Activated CD8-positive, alpha-beta T cell treated with anti-CD3 and anti-CD28 coated beads for 36 hours (primary cell): Measurements from ENCODE around the gene PITPNC1. TPM values are rescaled to one million over a fixed set of nuclear protein-coding genes. Genes with fewer than 3 reads are reported as not detected.
A peak's percentile ranks its signal among the peaks of the same experiment; 100 is the strongest.
"Not testable (repeated sequence)": the region's sequence is repeated elsewhere in the genome, so short reads cannot be mapped to it uniquely, and the experiment has no call there.

ENCODE experiments used
- ATAC-seq: fragments of 200-7000 bp; cut with Tn5 transposase; one replicate; pipeline ENCODE4 v1.10.0; 2021; ENCODE audit warnings: mild to moderate bottlenecking, moderate library complexity
- CTCF ChIA-PET: fragments of 350-600 bp; sonication (Branson Sonifier 250); formaldehyde crosslinking; loops from one replicate; lab custom pipeline; 2021; ENCODE audit warnings: antibody characterized with exemption; lab: Charles Lee
- POLR2A ChIA-PET: fragments of 350-600 bp; sonication (Branson Sonifier 250); formaldehyde crosslinking; loops from one replicate; lab custom pipeline; 2021; ENCODE audit warnings: antibody characterized with exemption; lab: Charles Lee
- DNase-seq: peaks from one replicate; pipeline ENCODE4 v3.0.0-alpha.2; 2020
- H3K27ac Mint-ChIP-seq: one replicate; pipeline ENCODE4 v1.8.0; 2021; ENCODE audit warnings: mild to moderate bottlenecking, mixed read lengths
- H3K27me3 Mint-ChIP-seq: one replicate; pipeline ENCODE4 v1.8.0; 2021; ENCODE audit warnings: mixed read lengths
- H3K36me3 Mint-ChIP-seq: one replicate; pipeline ENCODE4 v1.8.0; 2021; ENCODE audit warnings: low read depth, mixed read lengths
- H3K4me1 Mint-ChIP-seq: one replicate; pipeline ENCODE4 v1.8.0; 2021; ENCODE audit warnings: low read depth, mixed read lengths
- H3K4me3 Mint-ChIP-seq: one replicate; pipeline ENCODE4 v1.8.0; 2021; ENCODE audit warnings: mild to moderate bottlenecking, moderate library complexity, mixed read lengths
- H3K9me3 Mint-ChIP-seq: one replicate; pipeline ENCODE4 v1.8.0; 2021; ENCODE audit warnings: mixed read lengths
- intact Hi-C: fragments of 100-400 bp; cut with micrococcal nuclease; formaldehyde crosslinking; loops from one replicate; pipeline ENCODE4 v1.10.0; 2022
- total RNA-seq, 2 experiments: library from RNA; stranded (reverse); gene quantifications; one replicate each; pipeline ENCODE4 v1.2.3, GENCODE V29; 2021
- TF ChIP-seq, protein P1 (sequence below): fragments of 200-600 bp; IDR thresholded peaks from one replicate; pipeline ENCODE4 v1.8.0; 2022; ENCODE audit warnings: antibody characterized with exemption, mild to moderate bottlenecking

The PITPNC1 gene
- total RNA-seq, 2 experiments from 2014 or later, result 51.8 to 56.3 TPM

DNA sequence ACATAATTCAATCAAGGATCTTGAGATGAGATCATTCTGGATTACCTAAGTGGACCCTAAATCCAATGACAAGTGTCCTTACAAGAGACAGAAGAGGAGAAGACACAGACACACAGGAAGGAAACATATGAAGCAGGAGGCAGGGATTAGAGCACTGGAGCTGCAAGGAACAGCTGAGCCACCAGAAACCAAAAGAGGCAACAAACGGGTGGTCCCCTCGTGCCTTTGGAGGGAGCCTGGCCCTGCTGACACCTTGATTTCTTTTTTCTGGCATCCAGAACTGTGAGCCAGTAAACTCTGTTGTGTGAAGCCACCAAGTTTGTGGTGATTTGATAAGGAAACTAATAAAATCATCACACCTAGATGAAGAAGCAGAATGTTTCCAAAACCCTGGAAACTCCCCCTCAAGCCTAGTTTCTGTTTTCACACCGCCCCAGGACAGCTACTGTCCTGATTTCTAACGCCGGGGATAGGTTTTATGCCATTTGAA, 115.2 kb downstream of the PITPNC1 start:
- intact Hi-C loops, result no loop called here
- peaks cover 5% of the 10 kb centered on the region for H3K9me3 Mint-ChIP-seq
- POLR2A ChIA-PET, result interaction anchor here (1.1 to 2.2 kb wide), 4 partner anchors 10 to 114 kb away, joined by 3 to 8 read pairs (median 6); no protein-coding TSS in a partner anchor

DNA sequence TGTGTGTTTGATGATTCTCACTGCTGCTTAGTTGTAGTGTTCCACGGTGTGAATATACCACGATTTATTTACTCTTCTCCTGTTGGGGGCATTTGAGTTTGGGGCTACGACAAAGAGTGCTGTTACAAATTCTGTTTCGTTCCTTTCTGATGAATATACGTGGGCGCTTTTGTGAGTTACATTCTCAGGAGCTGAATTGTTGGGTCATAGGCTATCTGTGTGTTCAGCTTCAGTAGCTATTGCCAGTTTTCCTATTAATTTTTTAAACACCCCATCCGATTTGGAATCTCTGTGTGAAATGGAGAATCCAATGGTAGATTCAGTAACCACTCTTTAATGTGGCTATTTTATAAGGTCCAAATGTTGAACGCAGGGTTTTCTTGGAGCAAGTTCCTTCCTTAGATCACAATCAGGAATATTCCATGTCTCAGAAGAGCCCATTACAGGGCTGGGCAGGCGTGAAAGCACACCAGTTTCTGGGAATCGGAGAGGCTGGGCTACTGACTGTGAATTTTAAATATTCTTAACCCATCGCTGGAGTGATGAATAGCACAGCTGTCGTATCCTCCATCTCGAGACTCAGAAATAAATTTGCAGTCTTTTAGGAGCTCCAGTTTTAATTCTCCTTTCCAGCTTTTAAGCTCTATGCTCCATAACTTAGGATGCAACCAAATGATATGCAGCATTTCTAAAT, 115.9 kb downstream of the PITPNC1 start:
- peak overlapping the region; percentile 73 for H3K27ac Mint-ChIP-seq
- CTCF ChIA-PET, result interaction anchor here (1.0 to 1.7 kb wide), 5 partner anchors 12 to 118 kb away, joined by 3 to 7 read pairs (median 7); no protein-coding TSS in a partner anchor
- ATAC-seq (no peak), DNase-seq (no peak)
- peaks cover 5% of the 10 kb centered on the region for H3K9me3 Mint-ChIP-seq
- peak overlapping the region; percentile 47 for H3K4me3 Mint-ChIP-seq
- peaks cover 18% of the 10 kb centered on the region for H3K36me3 Mint-ChIP-seq
- TF ChIP-seq, protein P1, sequence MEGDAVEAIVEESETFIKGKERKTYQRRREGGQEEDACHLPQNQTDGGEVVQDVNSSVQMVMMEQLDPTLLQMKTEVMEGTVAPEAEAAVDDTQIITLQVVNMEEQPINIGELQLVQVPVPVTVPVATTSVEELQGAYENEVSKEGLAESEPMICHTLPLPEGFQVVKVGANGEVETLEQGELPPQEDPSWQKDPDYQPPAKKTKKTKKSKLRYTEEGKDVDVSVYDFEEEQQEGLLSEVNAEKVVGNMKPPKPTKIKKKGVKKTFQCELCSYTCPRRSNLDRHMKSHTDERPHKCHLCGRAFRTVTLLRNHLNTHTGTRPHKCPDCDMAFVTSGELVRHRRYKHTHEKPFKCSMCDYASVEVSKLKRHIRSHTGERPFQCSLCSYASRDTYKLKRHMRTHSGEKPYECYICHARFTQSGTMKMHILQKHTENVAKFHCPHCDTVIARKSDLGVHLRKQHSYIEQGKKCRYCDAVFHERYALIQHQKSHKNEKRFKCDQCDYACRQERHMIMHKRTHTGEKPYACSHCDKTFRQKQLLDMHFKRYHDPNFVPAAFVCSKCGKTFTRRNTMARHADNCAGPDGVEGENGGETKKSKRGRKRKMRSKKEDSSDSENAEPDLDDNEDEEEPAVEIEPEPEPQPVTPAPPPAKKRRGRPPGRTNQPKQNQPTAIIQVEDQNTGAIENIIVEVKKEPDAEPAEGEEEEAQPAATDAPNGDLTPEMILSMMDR, result no peak
- H3K27me3 Mint-ChIP-seq, result no peaks in the 10 kb centered on the region
- intact Hi-C loops, result no loop called here
- POLR2A ChIA-PET, result interaction anchor here (0.6 to 2.2 kb wide), 7 partner anchors 9 to 728 kb away, joined by 3 to 8 read pairs (median 3); partner anchors contain the start of gene PSMD12
- peaks cover 71% of the 10 kb centered on the region for H3K4me1 Mint-ChIP-seq

More for the DNA sequence above, 115.2 kb downstream of the PITPNC1 start:
- ATAC-seq (peak; percentile 57), DNase-seq (peak; percentile 37)
- H3K27me3 Mint-ChIP-seq, result no peaks in the 10 kb centered on the region
- peaks cover 18% of the 10 kb centered on the region for H3K36me3 Mint-ChIP-seq
- peak overlapping the region; percentile 83 for H3K27ac Mint-ChIP-seq
- H3K4me3 Mint-ChIP-seq, result peak overlapping the region; percentile 47
- peaks cover 77% of the 10 kb centered on the region for H3K4me1 Mint-ChIP-seq
- TF ChIP-seq, protein P1, result no peak
- CTCF ChIA-PET, result interaction anchor here (1.6 to 2.1 kb wide), 4 partner anchors 11 to 118 kb away, joined by 6 to 7 read pairs (median 7); no protein-coding TSS in a partner anchor

DNA sequence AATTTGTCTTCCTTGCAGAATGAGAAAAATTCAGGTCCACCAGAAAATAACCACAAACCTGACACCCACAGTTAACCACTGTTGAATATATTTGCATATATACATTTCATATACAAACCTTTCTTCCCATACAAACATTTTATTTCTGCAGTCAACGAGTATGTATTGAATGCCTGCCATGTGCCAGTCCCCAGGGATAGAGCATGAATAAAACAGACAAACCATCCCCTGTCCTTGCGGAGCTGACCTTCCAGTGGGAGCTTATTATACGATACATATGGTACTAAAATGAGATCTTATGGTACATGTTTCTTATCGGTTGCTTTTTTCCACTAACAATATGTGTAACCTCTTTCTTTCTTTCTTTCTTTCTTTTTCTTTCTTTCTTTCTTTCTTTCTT, 116.7 kb downstream of the PITPNC1 start:
- peaks cover 5% of the 10 kb centered on the region for H3K9me3 Mint-ChIP-seq
- peaks cover 18% of the 10 kb centered on the region for H3K36me3 Mint-ChIP-seq
- DNase-seq (no peak), ATAC-seq (no peak)
- H3K27me3 Mint-ChIP-seq, result no peaks in the 10 kb centered on the region
- H3K4me1 Mint-ChIP-seq, result peaks cover 72% of the 10 kb centered on the region
- ChIA-PET POLR2A (interaction anchor here (0.9 to 1.6 kb wide), 3 partner anchors 8 to 115 kb away, joined by 3 to 8 read pairs (median 6); no protein-coding TSS in a partner anchor), CTCF (interaction anchor here (1.0 to 1.7 kb wide), 5 partner anchors 13 to 119 kb away, joined by 3 to 7 read pairs (median 7); no protein-coding TSS in a partner anchor)
- no peak overlapping the region for H3K4me3 Mint-ChIP-seq
- peak overlapping the region; percentile 25 for H3K27ac Mint-ChIP-seq
- intact Hi-C loops, result no loop called here
- TF ChIP-seq, protein P1, result no peak

DNA sequence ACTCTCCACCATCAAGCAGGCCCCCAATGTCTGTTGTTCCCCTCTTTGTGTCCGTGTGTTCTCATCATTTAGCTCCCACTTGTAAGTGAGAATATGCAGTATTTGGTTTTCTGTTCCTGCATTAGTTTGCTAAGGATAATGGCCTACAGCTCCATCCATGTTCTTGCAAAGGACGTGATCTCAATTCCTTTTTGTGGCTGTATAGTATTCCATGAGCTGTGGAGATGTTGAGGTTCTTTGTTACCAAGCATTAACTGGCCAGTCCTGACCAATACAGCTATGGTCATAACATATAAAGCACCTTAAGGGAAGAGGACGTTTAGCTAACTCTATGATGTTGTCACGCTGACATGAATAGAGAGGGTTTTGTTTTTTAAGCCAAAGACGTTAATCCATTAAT, 118.5 kb downstream of the PITPNC1 start:
- H3K9me3 Mint-ChIP-seq, H3K4me3 Mint-ChIP-seq, intact Hi-C loops, ATAC-seq, H3K27ac Mint-ChIP-seq, DNase-seq, H3K27me3 Mint-ChIP-seq: not testable (repeated sequence)
- Mint-ChIP-seq H3K4me1 (peaks cover 67% of the 10 kb centered on the region), H3K36me3 (peaks cover 11% of the 10 kb centered on the region)
- POLR2A ChIA-PET, result interaction anchor here (0.7 to 1.1 kb wide), 2 partner anchors 14 to 30 kb away, joined by 3 read pairs; no protein-coding TSS in a partner anchor
- CTCF ChIA-PET, result interaction anchor here (0.9 to 1.2 kb wide), 3 partner anchors 18 to 117 kb away, joined by 3 read pairs; no protein-coding TSS in a partner anchor

DNA sequence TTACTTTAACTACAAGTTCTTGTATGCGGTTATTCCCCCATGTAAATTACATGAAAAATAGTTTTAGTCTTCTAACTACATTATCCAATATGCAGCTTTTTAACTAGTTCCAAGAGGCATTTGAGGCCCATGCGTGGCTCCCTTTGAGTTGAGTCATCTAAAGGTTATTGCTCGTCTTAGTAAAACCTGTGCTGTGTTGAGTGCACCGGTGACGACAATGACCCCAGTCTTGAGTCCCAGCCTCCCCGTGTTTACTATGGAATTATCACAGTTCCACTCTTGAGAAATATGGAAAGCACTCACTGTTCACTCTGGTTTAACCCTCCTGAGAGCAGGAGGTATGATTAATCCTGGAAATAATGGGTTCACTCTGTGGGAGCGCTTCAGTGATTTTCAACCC, 119.2 kb downstream of the PITPNC1 start:
- ATAC-seq (peak; percentile 43), DNase-seq (no peak)
- POLR2A ChIA-PET, result no interaction called here
- Mint-ChIP-seq H3K4me3 (no peak overlapping the region), H3K27ac (no peak overlapping the region), H3K27me3 (no peaks in the 10 kb centered on the region), H3K36me3 (peaks cover 11% of the 10 kb centered on the region), H3K4me1 (peaks cover 64% of the 10 kb centered on the region), H3K9me3 (peaks cover 5% of the 10 kb centered on the region)
- intact Hi-C loops, result no loop called here
- TF ChIP-seq, protein P1, result no peak
- CTCF ChIA-PET, result interaction anchor here (0.9 to 1.3 kb wide), 4 partner anchors 15 to 118 kb away, joined by 3 to 5 read pairs (median 4); no protein-coding TSS in a partner anchor
